HT-29 (cell line): Measurements from ENCODE around the gene GABBR1. TPM values are rescaled to one million over a fixed set of nuclear protein-coding genes. Genes with fewer than 3 reads are reported as not detected.

ENCODE experiments used
- DNase-seq: peaks from one replicate; pipeline ENCODE4 v3.0.0-alpha.2; 2015; ENCODE audit warnings: low spot score
- total RNA-seq: library from RNA; depleted of rRNA; stranded (reverse); fragments of >200 nt; shearing (Covaris generic); gene quantifications from 2 replicates; pipeline ENCODE4 v1.2.3, GENCODE V29; 2014

The GABBR1 gene
- total RNA-seq, 1 experiment from 2014 or later: 0.10 TPM

DNA sequence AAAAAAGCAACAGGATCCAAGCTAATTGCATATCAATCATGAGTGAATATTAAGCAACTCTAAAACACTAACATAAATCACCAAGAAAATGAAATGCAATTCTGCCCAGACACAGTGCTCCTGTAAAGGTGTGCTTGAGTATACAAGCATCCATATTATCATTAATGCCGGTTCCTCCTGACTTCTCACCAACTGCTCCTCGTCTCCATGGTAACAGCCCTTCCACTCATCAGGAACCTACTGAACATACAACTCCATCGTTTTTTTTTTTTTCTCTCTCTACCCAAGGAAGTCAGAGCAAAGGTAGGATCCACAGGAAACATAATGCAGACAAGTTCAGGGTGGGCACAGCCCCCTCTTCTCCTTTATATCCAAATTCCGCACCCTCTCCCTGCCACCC is 12.4 kb downstream of the GABBR1 start:
- no peak for DNase-seq

DNA sequence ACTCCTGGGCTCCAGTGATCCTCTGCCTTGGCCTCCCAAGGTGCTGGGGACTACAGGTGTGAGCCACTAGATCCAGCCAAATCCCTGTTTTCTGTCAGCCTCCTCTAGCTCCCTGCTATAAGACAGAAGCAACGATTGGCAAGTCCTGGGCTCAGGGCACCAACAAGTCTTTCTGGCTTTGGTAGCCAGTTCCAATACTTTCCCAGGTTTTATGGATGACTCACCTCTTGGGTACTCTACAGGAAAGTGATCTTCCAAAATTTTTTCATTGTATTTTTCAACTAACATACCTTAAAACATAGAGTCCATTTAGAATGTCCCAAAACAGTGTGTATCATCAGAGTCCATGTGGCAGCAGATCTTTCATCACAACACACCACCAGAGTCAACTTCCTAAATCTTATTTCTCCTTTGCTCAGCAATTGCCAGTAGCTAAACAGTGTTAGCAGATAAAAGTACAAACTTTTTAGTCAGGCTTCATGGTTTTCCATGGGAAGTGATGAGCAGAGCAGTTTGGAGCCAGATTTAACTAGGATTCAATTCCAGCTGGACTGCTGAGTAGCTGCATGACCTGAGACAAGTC is 13.3 kb downstream of the GABBR1 start:
- no peak for DNase-seq

DNA sequence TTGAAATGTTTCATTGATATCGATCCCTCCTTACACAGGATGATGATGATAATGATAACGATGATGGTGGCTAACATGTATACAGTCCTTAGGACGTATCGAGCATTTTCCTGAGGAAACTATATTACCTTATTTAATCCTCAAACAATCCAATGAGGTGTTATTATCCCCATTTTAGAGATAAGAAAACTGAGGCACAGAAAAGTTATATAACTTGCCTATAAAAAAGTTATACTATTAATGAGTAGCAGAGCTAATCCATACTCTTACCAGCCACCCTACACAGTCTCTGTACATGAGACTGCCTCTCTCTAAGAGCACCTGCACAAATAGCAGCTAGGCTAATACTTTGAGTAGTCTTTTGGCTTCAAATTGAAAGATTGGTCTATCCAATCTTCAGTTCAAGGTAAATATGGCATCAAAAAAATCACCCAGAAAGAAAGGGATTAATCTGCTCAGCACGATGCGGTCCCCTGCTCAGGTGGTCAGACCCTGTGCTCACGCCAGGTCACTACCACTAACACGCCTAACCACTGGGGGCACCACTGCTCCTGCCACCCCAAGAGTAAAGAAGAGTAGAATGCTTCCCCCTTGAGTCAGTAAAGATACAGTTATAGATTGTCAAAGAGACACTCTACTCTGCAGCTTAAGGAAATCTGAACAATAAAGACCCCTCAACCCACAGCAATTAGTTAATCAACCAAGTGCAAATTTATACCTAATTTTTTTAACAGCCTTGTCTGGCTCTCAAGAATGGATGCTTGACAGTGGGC is 15.0 kb downstream of the GABBR1 start:
- no peak for DNase-seq

DNA sequence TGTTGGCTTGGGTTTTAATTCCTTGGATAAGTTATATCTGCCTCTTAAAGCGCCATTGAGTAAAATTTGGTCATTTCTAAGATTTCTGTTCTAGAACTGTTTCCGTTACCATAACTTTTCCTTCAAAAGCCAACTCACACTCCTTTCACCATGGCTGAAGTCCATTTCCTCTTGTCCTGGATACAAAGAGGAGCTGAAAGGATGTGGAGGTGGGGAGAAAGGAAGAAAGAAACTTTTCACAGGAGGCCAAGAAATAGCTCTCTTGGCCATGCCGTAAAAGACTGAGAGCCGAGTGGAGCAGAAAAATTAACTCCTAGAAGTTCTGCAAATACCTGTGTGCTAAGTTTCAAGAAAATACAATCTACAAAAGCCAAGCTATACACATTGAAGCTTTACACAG is 21.6 kb downstream of the GABBR1 start:
- DNase-seq: no peak

DNA sequence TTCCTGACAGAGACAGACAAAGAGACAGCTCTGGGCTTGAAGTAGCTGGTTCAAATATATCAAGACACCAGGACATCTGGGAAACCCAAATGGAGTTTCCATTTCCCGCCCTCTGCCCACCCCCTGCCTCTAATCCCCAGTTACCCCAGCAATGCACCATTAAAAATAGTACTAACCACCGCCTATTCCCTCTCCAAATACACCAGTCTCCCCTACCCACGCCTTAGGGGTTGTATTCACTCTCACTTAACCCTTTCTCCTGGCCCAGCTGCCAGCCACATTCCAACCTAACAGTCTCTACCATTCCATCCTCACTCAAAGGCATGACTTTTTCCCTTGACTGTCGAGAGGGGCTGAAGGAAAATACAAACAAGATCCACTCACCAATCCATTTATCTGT is 22.4 kb downstream of the GABBR1 start:
- DNase-seq: no peak

DNA sequence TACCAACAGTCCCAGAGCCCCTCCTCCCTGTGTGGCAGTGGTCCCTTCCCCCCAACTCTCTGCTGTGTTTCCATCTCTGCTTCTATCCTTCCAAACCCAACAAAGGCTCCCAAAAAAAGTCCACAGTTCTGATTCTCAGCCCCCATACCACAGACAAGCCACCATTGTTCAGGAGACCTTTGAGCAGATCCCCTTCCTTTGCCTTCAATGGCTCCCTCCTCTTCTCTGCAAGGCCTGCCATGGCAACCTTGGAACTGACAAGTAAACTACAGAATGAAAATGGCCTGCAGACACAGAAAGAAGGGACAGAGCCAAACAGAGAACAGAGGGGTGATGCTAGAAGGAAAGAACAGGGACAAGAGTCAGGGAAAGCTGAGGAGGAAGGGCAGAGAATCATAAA is 24.9 kb downstream of the GABBR1 start:
- no peak for DNase-seq

DNA sequence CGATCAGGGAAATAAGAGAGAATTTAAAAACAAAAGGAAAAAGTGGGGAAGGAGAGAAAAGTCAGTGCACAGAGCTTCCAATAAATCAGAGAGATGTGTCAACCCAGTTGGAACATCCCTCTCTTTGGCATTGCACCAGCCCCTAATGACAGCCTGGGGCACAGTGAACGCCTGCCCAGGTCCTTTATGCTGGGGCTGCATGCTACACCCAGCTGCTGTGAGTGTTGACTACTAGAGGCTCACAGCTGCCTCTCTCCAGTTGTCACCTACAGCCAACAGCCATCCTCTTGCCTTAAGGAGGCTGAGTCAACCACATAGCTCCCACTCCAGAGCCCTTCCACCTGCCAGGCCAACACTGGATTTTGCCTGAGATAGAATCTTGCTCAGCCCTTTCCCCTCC is 29.1 kb downstream of the GABBR1 start:
- DNase-seq: no peak

DNA sequence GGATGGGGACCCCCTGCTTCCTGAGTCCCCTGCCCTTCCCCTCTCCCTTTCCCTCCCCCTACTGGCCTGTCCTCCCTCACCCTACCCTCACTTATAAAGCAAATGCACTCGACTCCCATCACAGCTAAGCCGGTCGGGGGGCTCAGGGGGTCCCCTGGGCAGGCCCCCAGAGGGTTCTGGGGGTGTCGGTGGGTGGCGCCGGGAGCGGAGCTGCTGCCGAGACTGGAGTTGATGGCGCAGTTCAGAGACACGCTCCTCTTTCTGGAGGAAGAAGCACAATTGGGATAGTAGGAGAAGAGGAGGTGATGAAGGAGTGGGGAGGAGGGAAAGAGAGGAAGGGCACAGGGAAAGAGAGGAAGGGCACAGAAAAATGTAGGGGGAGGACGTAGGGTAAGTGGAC is 29.5 kb downstream of the GABBR1 start:
- DNase-seq: no peak

DNA sequence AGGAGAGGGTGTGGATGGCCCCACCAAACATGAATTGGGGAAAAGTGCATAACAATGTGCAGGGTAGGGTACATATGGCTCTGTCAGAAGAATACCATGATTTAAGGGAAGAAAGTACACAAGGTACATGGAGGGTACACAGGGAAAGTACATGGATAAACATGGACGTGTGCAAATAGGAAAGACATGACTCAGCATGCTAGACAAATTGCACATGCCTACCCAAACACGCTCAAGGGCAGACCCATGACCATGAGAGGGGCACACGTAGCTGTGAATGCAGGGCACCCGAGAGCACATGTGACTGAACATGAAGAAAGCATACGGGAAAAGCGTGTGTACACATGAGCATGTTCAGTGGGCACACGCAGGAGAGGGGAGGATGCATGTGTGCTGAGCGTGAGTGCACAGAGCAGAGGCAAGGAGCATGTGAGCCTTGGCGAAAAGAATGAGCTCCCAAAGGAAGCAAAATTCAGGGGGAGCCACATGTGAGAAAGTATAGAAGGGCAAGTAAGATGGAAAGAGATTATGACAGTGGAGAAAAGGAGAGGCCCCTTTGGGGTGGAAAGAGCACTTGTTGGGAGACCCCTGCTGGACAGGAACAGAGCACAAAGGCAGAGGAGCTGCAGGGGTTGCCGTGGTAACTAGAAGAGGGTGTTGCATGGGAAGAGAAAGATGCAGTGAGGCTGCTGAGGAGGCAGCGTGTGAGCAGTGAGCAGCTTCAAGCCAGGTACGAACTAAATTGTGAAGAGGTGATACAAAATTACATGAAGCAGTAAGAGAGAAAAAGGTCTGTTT is 30.2 kb downstream of the GABBR1 start:
- DNase-seq: no peak

DNA sequence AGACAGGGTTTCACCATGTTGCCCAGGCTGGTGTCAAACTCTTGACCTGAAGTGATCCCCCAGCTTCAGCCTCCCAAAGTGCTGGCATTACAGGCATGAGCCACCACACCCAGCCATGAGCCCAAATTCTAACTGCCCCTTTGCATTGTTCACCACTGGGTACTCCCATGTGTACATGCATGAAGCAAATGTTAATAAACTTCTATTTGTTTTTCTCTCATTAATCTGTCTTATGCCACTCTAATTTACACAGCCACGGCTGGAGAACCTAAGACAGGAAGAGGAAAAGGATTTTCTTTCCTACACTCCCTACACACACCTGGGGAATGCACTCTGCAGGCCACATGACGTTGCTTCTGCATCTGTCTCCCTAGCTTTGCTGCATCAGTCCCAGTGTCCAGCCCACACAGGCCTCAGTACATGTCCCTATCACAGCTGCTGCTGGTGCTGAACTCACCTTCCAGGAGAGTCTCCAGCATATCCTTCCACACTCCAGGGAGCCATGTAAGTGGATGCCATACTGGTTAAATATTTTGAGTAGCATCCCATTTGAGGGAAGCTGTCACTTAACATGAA is 34.7 kb downstream of the GABBR1 start:
- no peak for DNase-seq

DNA sequence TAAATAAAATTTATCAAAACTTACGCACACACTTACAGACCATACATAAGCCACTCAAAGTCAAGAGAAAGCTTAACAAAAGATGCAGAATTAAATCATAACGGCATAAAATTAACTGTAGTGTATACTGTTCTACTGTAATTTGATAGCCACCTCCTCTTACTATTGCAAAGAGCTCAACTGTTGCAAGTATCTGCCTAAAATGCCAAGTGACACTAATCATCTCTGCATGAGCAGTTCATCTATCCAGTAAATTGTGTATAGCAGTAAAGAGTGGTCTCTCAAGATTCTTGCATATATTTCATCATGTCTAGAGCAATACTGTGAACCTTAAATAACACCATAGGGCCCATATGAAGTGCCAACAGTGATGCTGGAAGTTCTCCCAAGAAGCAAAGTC is 35.8 kb downstream of the GABBR1 start:
- DNase-seq: no peak

DNA sequence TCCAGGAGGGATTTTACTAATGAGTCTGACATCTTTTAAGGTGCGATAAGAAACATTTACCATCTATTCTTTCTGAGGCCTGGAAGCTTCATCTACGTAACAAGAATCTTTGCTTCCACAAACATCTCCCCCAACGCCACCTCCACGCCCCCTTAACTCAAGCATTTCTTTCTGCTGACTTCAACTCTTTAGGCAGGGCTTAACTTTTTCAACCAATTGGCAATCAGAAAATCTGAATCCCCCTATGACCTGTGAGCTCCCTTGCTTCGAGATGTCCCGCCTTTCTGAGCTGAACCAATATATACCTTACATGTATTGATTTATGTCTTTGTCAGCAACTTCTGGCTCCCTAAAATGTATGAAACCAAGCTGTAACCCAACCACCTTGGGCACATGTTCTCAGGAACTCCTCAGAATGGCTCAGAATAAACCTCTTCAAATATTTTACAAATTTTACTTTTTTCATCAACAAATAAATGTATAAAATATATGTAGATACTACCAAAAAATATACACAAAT is 36.5 kb downstream of the GABBR1 start:
- DNase-seq: no peak

DNA sequence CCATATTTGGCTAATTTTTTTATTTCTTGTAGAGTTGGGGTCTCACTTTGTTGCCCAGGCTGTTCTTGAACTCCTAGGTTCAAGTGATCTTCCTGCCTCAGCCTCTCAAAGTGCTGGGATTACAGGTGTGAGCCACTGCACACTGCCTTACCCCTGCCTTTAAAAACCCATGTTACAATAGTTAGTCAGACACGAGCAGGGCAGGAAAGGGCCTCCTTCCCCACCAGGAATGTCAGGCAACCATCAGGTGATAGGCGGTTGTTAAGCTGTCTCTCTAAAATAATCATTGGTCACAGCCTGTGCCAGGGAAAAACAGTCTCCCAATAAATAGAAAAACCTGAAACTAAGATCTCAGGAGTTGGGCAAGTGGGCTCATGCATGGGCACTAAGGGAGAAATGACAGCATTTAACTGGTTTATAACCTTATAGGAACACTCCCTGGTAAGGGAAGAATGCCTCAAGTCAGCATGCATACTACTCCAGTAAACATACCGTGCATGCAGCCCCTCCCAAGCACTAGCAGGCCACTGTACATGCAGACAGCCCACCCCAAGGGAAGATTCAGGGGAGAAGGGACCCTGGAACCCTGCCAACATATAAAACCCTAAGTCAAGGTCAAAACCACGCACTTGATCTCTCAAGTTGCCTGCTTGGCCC is 39.7 kb downstream of the GABBR1 start:
- DNase-seq: no peak

DNA sequence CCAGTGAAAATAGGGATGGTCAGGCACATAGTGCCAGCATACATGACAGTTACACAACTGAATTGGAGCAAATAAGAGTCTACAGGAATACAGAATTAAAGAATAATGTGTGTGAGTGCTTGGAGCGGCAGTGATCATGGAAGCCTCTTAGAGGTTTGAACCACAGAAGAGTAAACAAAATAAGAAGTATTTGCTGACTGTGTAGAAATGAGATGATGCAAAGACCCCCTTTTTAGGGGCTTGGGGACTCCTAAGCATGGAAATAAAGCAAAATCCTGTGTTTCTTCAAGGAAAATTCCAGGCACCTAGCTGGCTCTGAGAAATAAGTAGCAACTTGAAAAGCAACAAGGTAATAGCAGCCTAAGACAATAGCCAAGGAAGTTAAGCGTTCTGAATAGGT is 41.3 kb downstream of the GABBR1 start:
- no peak for DNase-seq

DNA sequence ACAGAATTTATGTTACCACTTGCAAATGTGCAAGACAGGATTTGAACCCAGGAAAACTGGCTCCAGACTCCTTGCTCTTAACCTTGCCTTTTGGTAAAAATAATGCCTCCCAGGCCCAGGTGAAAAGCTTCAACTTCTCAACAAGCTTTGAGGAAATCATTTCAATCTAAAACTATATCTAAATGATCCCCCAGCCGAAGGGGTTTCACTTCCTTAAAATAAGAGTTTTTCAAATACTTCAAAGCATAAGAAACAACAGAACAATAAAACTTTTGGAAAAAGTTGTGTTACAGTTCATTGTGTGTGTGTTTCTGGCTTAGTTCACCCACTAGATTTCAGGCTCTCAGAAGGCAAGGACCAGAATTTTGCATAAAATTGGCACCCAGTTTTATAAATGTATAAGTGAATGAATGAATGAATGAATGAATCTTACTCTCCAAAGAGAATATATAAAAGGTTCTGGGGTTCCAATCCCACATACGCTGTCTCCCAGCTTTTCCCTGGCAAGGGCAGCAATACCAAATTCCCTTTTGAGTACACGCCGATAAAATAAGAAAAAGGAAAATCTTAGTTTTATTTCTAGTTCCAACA is 42.7 kb downstream of the GABBR1 start:
- no peak for DNase-seq

DNA sequence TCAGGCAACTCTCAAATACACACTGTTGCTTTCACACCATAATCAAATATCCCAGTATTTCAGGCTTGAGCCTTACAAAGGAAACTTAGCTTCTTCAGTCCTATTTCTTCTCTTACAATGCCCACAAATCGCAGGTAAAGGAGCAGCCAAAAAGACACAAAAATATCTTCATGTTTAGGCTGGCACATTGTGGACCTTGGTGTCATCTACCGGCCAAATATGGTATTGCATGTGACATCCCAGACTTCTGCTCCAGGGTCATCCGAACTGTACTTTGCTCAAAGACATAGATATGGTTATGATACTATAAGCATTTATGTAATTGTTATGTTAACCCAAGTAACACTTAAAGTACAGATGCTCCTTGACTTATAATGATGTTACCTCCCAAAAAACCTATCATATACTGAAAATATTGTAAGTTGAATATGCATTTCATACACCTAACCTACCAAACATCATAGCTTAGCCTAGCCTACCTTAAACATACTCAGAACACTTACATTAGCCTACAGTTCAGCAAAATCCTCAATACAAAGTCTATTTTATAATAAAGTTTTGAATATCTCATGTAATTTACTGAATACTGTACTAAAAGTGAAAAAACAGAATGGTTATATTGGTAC is 43.4 kb downstream of the GABBR1 start:
- DNase-seq: peak; percentile 66

DNA sequence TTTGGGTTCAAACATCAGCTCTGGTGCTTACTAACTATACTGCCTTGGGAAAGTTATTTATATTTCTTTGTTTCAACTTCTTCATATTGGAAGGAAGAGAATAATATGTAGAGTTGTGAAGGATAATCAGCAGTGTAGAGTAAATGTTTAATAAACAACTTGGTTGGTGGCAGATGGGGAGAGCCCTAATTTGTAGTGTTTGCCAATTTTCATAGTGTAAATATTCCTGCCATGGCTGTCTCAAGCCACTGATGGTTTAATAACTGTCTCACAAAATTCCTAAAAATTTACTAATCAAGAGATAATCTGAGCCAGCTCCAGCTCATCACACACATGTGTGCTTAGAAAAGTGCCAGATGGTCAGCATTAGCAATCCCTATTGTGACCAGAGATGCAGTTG is 48.2 kb downstream of the GABBR1 start, which contains the start of gene OR2H2:
TSS of gene OR2H2 (plus strand) at position 301 of the 400 bp plus-strand sequence. CDS start 2,824 bp downstream, outside the sequence.
- no peak for DNase-seq

DNA sequence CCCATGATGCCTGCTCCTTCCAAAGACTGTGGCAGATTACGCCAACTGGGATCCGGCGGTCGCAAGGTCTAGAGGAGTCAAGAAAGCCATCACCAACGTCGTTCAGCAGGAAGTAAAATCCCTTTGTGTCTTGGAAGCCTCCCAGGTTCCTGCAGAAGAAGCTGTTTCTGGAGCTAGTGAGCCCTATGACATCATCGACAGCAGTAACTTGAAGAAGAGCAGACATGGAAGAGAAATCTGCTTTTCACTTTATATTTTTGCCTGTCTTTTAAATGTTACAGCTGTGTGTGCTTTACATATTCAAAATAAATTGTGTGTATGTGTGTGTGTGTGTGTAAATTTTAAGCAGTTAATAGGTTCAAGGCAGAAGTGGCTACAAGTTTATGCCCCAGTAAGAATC is 55.4 kb downstream of the GABBR1 start:
- DNase-seq: no peak

DNA sequence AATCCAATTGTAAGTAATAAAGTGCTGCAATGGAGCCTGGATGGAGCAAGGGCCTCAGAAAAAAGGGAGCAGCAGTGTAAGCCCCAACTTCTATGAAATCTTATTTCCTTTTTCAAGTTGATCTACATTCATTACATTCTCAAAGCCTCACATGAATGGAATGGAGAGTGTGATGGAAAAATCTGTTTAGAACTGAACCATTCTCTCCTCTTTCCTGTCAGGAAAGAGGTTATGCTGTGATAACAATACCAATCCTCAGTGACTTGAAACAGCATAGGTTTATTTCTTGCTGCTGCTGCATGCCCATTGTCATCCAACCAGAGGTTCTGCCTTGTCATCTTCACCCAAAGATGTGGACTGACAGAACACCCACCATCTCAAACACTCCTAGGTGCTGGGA is 56.9 kb downstream of the GABBR1 start:
- DNase-seq: no peak

DNA sequence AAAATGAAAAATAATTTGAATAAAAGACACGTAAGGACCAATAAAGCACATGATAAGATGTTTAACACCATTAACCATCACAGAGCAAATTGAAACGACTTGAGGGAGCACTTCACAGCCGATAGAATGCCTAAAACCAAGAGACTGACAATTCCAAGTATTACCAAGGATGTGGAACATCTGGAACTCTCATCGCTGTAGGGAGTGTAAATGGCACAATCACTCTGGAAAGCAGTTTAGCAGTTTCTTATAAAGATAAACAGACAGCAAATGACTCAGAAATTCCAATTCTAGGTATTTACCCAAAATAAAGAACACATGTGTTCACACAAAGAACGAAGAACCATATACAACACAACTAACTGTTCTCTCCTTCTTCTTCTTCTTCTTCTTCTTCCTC is 65.0 kb downstream of the GABBR1 start:
- DNase-seq: no peak

DNA sequence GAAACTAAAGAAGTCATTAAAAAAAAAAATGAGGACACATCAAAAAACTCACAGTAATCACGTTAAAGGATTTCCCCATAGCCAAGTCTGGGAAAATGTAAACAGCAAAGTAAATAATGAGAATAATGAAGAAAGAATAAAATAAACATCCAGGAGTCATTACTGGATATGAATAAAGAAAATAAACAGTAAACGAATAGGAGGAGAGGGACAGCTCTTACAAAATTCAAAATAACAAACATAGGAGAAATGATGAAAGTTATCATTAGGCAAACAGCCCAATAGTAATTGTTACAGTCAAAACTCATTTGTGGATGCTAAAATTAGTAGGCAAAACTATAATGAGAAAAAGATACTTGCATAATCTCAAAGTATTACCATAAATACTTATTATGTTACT is 65.4 kb downstream of the GABBR1 start:
- DNase-seq: no peak
